Astrocyte of the cerebellum (primary cell): ENCODE results near the gene PPP2R5B.

Experiments used
- DNase-seq: peaks from one replicate; pipeline ENCODE4 v3.0.0-alpha.2; 2011; ENCODE audit warnings: low read depth
- H3K4me3 ChIP-seq: 2 replicates; pipeline ENCODE4 v1.5.1; 2011; ENCODE audit warnings: mild to moderate bottlenecking, low read depth, low read length, moderate library complexity
- in situ Hi-C: cut with HindIII; loops from 2 replicates; pipeline ENCODE4 v1.10.0; 2017; ENCODE audit warnings: low sequenced_read_pairs
- TF ChIP-seq, protein P1 (sequence below): IDR thresholded peaks from 2 replicates; pipeline ENCODE4 v1.5.1; 2012; ENCODE audit warnings: low read length, low read depth, moderate library complexity, mild to moderate bottlenecking; ENCODE audit errors: missing control alignments

Gene PPP2R5B

DNA sequence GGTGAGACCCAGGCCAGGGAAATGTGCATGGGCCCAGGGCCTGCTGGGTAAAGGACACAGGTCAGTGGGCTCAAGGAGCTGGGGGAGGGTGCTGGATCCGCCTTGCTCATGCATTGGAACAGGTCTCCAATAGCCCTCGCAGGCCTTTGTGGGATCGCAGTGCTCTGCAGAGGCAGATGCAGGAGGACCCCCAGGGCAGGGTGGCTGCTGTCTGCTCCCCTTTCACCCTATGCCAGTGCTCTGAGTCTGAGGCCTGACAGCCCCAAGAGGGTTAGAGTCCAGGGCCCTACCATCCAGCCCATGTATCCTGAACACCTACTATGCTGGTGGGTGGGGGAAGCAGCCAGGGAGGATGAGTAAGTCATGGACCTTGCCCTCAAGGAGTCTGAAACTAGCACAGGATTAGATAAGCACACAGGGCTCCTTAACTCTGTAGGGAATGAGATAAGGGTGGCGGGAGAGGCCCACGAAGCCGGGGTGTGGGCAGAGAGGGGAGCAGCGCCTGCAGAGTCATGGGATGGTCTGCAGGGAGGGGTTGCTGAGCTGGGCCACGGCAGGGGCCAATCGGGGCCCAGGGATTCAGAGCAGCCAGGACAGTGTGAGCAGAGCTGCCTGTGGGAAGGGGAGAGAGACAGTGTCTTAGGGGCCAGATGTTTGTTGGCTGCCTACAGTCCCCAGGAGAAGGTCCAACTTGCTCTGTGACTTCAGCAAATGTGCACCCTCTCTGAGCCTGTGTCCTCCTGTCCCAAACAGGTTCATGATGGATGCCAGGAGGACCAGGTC, 35.6 kb upstream of the PPP2R5B start:
- in situ Hi-C loops = no loop called here
- H3K4me3 ChIP-seq = no peak overlapping the region
- TF ChIP-seq, protein P1, sequence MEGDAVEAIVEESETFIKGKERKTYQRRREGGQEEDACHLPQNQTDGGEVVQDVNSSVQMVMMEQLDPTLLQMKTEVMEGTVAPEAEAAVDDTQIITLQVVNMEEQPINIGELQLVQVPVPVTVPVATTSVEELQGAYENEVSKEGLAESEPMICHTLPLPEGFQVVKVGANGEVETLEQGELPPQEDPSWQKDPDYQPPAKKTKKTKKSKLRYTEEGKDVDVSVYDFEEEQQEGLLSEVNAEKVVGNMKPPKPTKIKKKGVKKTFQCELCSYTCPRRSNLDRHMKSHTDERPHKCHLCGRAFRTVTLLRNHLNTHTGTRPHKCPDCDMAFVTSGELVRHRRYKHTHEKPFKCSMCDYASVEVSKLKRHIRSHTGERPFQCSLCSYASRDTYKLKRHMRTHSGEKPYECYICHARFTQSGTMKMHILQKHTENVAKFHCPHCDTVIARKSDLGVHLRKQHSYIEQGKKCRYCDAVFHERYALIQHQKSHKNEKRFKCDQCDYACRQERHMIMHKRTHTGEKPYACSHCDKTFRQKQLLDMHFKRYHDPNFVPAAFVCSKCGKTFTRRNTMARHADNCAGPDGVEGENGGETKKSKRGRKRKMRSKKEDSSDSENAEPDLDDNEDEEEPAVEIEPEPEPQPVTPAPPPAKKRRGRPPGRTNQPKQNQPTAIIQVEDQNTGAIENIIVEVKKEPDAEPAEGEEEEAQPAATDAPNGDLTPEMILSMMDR = no peak
- no peak for DNase-seq

DNA sequence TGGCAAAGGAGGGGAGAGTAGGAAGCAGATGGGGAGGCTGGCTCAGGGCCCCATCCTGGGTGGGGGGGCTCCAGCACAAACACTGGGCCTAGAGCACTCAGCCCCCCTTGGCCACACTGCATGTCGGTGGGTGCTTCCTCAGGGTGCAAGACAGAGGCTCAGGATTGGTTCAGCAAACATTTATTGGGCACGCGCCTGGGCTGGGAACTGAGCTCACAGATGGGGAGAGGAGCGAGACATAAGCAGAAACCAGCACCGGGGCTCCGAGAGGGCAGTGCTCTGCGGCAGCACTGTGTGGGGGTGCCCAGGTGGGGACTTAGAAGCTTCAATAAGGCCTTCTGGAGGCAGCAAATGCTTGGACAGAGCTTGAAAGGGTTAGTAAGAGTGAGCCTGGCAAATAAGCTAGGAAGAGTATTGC, 34.0 kb upstream of the PPP2R5B start:
- TF ChIP-seq, protein P1 = no peak
- in situ Hi-C loops = loop anchor here (5.0 kb wide), 2 partner anchors 42 to 43 kb away; no protein-coding TSS in a partner anchor
- DNase-seq = no peak
- H3K4me3 ChIP-seq = no peak overlapping the region

DNA sequence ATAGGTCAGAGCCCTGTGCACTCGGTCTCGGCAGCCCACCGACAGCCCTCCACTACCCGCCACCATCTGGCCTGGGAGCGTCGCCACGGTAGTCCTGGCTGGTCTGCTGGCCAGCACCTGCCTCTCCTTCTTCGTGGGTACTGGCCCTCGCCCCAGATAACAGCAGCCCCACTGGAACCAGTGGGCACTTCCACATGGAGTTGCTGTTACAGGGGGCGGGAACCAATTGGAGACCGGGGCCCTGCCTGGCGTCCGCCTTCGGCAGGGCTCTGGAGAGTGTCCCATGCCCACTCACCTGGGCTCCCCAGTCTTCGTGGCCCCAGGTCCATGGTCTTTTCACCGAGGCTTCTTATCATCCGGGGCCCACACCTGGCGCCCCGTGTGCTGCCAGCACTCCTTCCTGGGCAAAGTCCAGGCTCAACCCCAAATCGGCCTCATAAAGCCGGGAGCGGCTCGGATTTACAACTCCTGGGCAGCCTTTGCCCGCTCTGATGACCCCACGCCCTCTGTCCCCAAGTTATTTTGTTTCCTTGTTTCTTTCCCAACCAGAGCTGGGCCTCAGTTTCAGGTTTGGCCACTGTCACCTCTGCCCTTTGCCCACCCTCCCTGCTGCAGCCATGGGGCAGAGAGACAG, 33.2 kb upstream of the PPP2R5B start:
- TF ChIP-seq, protein P1 = no peak
- in situ Hi-C loops = loop anchor here (5.0 kb wide), 2 partner anchors 41 to 44 kb away; no protein-coding TSS in a partner anchor
- no peak overlapping the region for H3K4me3 ChIP-seq
- DNase-seq = no peak

DNA sequence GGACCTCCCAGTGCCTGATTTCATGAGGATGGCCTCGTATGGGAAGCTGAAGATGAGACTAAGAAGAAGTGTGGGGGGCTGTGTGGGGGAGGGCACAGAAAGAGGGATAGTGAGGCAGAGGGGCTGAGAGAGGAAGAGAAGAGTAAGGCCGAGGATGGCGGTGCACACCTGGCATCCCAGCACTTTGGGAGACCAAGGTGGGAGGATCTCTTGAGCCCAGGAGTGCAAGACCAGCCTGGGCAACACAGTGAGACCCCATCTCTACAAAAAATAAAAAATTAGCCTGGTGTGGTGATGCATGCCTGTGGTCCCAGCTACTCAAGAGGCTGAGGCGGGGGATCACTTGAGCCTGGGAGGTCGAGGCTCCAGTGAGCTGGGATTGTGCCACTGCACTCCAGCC, 32.6 kb upstream of the PPP2R5B start:
- TF ChIP-seq, protein P1 = no peak
- in situ Hi-C loops = loop anchor here (5.0 kb wide), 2 partner anchors 40 to 45 kb away; no protein-coding TSS in a partner anchor
- no peak for DNase-seq
- no peak overlapping the region for H3K4me3 ChIP-seq

DNA sequence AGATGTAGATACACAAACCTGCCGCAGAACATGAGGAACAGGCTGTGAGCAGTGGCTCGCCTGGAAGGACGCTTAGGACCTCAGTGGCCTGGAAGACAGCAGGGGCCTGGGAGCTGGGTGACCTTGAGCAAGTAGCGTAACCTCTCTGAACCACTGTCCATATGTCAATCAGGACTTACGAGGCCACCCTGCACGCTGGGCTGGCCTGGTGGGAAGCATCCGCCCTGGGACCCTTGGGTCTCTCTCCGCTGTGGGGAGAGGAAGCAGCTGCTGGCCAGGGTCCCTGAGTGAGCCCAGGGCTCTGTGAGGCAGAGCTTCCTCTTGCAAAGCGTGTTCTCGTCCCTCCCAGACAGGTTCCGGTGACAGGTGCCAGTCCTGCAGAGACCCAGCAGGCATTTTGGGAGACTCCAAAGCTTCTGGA, 32.1 kb upstream of the PPP2R5B start:
- H3K4me3 ChIP-seq = no peak overlapping the region
- TF ChIP-seq, protein P1 = no peak
- in situ Hi-C loops = loop anchor here (5.0 kb wide), 2 partner anchors 40 to 45 kb away; no protein-coding TSS in a partner anchor
- no peak for DNase-seq

DNA sequence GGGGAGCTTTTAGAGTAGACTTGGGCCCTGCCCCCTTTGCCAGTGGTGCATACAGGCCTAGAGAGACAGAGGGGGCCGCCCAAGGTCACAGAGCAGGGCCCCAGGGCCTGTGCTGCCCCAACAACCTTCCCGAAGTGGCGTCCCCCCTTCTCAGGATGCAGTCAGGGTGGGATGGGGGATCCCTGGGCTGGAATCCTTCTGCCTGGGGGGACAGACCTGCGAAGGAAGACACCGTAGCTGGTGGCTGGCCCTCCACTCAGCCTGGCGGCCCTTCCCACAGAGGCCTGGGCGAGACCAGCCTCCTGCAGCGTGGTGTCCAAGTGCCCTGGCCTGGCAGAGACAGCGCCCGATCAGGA, 31.7 kb upstream of the PPP2R5B start:
- in situ Hi-C loops = loop anchor here (5.0 kb wide), 2 partner anchors 39 to 46 kb away; no protein-coding TSS in a partner anchor

More for the DNA sequence above, 31.7 kb upstream of the PPP2R5B start:
- TF ChIP-seq, protein P1 = no peak
- no peak overlapping the region for H3K4me3 ChIP-seq
- no peak for DNase-seq
